ENCODE measurements around the gene TMEM178B. TPM values are rescaled to one million over a fixed set of nuclear protein-coding genes. Genes with fewer than 3 reads are reported as not detected.

Gene TMEM178B
- total and polyA plus RNA-seq, 2 of the 4 experiments (the other 2 are of a cell fraction), result under 0.01 to 0.05 TPM

DNA sequence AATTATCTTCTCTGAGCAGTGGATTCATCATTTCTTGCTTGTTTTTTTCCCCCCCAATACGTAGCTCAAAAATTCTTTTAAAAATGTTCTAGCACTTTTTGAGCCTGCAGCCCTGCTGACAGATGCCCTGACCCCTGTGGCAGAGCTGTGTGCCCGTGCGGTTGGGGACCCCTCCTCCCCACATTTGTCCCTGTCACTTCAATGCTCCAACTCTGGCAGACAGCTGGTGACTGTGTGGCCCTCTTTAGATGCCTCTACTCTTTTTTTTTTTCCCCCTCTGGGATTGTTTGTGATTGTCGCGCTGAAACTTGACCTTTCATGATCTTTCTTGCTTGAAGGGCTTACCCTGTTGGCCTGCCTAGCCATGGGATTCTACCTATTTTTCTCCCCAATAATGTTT is 214.1 kb downstream of the TMEM178B start:
- H3K36me3 ChIP-seq (ENCODE audit: control insufficient read depth, insufficient read depth, low read length), result no peaks in the 10 kb centered on the region
- no peak overlapping the region for H3K18ac ChIP-seq (ENCODE audit: low read depth, low read length)
- DNase-seq (no peak), ATAC-seq (ENCODE audit: low read depth) (no peak)
- H4K5ac ChIP-seq (ENCODE audit: low read depth, low read length), result no peak overlapping the region
- no peak overlapping the region for H2BK15ac ChIP-seq (ENCODE audit: low read depth, low read length)
- H4K20me1 ChIP-seq (ENCODE audit: insufficient read depth, low read length), result no peaks in the 10 kb centered on the region
- H3K9me3 ChIP-seq (ENCODE audit: control insufficient read depth, insufficient read depth, low read length), result peaks cover 9% of the 10 kb centered on the region
- H3K27me3 ChIP-seq (ENCODE audit: control insufficient read depth, insufficient read depth, low read length), result no peaks in the 10 kb centered on the region
- no peak overlapping the region for H2BK20ac ChIP-seq (ENCODE audit: low read depth, low read length)
- WGBS, 2 experiments (ENCODE audit: extremely low coverage in 2 of 2, insufficient read length in 1 of 2), result 17% methylated on average over 1 of the region's 5 CpGs; no CpG with 5 or more reads in 1 of the 2 experiments
- in situ Hi-C loops (cut with MboI; ENCODE audit: low sequenced_read_pairs), result no loop called here
- H3K79me1 ChIP-seq (ENCODE audit: low read depth in 1 of 2, low read length in 2 of 2), result no peaks in the 10 kb centered on the region
- CTCF ChIA-PET, result no interaction called here
- TF ChIP-seq MXI1 (IDR thresholded peaks at IDR 0.05; ENCODE audit: borderline replicate concordance, low read depth, low read length), result no peak
- TF ChIP-seq, protein P1, sequence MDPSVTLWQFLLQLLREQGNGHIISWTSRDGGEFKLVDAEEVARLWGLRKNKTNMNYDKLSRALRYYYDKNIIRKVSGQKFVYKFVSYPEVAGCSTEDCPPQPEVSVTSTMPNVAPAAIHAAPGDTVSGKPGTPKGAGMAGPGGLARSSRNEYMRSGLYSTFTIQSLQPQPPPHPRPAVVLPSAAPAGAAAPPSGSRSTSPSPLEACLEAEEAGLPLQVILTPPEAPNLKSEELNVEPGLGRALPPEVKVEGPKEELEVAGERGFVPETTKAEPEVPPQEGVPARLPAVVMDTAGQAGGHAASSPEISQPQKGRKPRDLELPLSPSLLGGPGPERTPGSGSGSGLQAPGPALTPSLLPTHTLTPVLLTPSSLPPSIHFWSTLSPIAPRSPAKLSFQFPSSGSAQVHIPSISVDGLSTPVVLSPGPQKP (IDR thresholded peaks at IDR 0.05; ENCODE audit: borderline replicate concordance, low read depth, low read length), result no peak
- TF ChIP-seq RFX5 (IDR thresholded peaks at IDR 0.05; ENCODE audit: low read depth, low read length), result no peak
- no peak for TF ChIP-seq POLR2A (IDR thresholded peaks at IDR 0.05; ENCODE audit: low read depth, low read length)
- no peak for TF ChIP-seq CHD1 (IDR thresholded peaks at IDR 0.05; ENCODE audit: low read depth, low read length)
- TF ChIP-seq SMC3 (IDR thresholded peaks at IDR 0.05; ENCODE audit: low read depth, low read length), result no peak
- TF ChIP-seq RCOR1 (IDR thresholded peaks at IDR 0.05; ENCODE audit: insufficient replicate concordance, low read length), result no peak
- TF ChIP-seq MAZ (IDR thresholded peaks at IDR 0.05; ENCODE audit: borderline replicate concordance, low read depth, low read length), result no peak
- no peak for TF ChIP-seq BHLHE40 (IDR thresholded peaks at IDR 0.05; ENCODE audit: low read depth, low read length)
- TF ChIP-seq, protein P2, sequence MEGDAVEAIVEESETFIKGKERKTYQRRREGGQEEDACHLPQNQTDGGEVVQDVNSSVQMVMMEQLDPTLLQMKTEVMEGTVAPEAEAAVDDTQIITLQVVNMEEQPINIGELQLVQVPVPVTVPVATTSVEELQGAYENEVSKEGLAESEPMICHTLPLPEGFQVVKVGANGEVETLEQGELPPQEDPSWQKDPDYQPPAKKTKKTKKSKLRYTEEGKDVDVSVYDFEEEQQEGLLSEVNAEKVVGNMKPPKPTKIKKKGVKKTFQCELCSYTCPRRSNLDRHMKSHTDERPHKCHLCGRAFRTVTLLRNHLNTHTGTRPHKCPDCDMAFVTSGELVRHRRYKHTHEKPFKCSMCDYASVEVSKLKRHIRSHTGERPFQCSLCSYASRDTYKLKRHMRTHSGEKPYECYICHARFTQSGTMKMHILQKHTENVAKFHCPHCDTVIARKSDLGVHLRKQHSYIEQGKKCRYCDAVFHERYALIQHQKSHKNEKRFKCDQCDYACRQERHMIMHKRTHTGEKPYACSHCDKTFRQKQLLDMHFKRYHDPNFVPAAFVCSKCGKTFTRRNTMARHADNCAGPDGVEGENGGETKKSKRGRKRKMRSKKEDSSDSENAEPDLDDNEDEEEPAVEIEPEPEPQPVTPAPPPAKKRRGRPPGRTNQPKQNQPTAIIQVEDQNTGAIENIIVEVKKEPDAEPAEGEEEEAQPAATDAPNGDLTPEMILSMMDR (conservative IDR thresholded peaks at IDR 0.05; ENCODE audit: low read depth, low read length), result no peak
- TF ChIP-seq FOS (IDR thresholded peaks at IDR 0.05; ENCODE audit: low read depth, low read length), result no peak
- TF ChIP-seq RAD21 (IDR thresholded peaks at IDR 0.05; ENCODE audit: low read length), result no peak
- TF ChIP-seq, protein P3, sequence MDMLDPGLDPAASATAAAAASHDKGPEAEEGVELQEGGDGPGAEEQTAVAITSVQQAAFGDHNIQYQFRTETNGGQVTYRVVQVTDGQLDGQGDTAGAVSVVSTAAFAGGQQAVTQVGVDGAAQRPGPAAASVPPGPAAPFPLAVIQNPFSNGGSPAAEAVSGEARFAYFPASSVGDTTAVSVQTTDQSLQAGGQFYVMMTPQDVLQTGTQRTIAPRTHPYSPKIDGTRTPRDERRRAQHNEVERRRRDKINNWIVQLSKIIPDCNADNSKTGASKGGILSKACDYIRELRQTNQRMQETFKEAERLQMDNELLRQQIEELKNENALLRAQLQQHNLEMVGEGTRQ (IDR thresholded peaks at IDR 0.05; ENCODE audit: low read depth, low read length), result no peak
- no peak for TF ChIP-seq MAFK (IDR thresholded peaks at IDR 0.05; ENCODE audit: low read depth, low read length)
- TF ChIP-seq NFE2L2 (IDR thresholded peaks at IDR 0.05; ENCODE audit: low read depth, low read length), result no peak
- TF ChIP-seq CEBPB (IDR thresholded peaks at IDR 0.05; ENCODE audit: low read depth, low read length), result no peak
- H3K4me2 ChIP-seq (ENCODE audit: low read depth, low read length), result no peak overlapping the region
- H3K56ac ChIP-seq (ENCODE audit: extremely low read depth, insufficient read depth, low read length), result no peak overlapping the region
- H3K4me1 ChIP-seq (ENCODE audit: control insufficient read depth, insufficient read depth, low read length), result no peaks in the 10 kb centered on the region
- no peak overlapping the region for H4K91ac ChIP-seq (ENCODE audit: insufficient read depth, low read depth, low read length)
- no peak overlapping the region for H2AK9ac ChIP-seq (replicated peaks; ENCODE audit: low read depth, low read length, poor library complexity)
- no peak overlapping the region for H3K4me3 ChIP-seq (ENCODE audit: insufficient read depth, low read depth, low read length)
- no peak overlapping the region for H2AK5ac ChIP-seq (ENCODE audit: low read depth, low read length)
- intact Hi-C loops (cut with micrococcal nuclease), result no loop called here
- H3K14ac ChIP-seq (replicated peaks; ENCODE audit: low read depth, low read length), result no peak overlapping the region
- H3K9ac ChIP-seq (ENCODE audit: low read depth, low read length), result no peak overlapping the region
- no peaks in the 10 kb centered on the region for H3K9me1 ChIP-seq (ENCODE audit: insufficient read depth, low read length)
- H3K23ac ChIP-seq (ENCODE audit: low read depth, low read length), result no peak overlapping the region
- no peak overlapping the region for H4K8ac ChIP-seq (ENCODE audit: low read depth in 2 of 2, low read length in 2 of 2)
- BruUV-seq (replicated peaks), result no TSS peak
- no peak overlapping the region for H2BK5ac ChIP-seq (ENCODE audit: low read depth, low read length, poor library complexity, severe bottlenecking)
- no peak overlapping the region for H3K27ac ChIP-seq (ENCODE audit: insufficient read depth, low read length)
- H3K4ac ChIP-seq (ENCODE audit: low read depth, low read length), result no peak overlapping the region
- dilution Hi-C loops (cut with HindIII; ENCODE audit: low sequenced_read_pairs, unreplicated experiment), result no loop called here
- H2BK120ac ChIP-seq (ENCODE audit: low read depth, low read length), result no peak overlapping the region
- POLR2A ChIA-PET (ENCODE audit: unreplicated experiment), result no interaction called here
- H2AFZ ChIP-seq (replicated peaks; ENCODE audit: low read length, poor library complexity), result no peak overlapping the region

Data from IMR-90 (cell line).